Measurements from ENCODE around the gene XXYLT1.

XXYLT1 gene

GRCh38 chr3:195203606-195204005, 67.4 kb downstream of the XXYLT1 start:
- Histone ChIP-seq H3K4me2 (ENCODE audit: low read length) (no peak overlapping the region), H3K9me2 (ENCODE audit: low read depth, low read length) (no peaks in the 10 kb centered on the region), H3K79me2 (ENCODE audit: insufficient read depth, low read length) (no peaks in the 10 kb centered on the region), H3F3A (ENCODE audit: insufficient read depth, low read length) (no peaks in the 10 kb centered on the region), H3K27me3 (ENCODE audit: insufficient read depth, low read length) (no peaks in the 10 kb centered on the region), H3K4me1 (ENCODE audit: insufficient read depth, low read length, severe bottlenecking) (peaks cover 9% of the 10 kb centered on the region), H3K9ac (ENCODE audit: low read length) (no peak overlapping the region), H3K27ac (ENCODE audit: low read depth, low read length, poor library complexity, severe bottlenecking) (no peak overlapping the region), H2AFZ (ENCODE audit: low read length) (no peak overlapping the region), H4K20me1 (ENCODE audit: insufficient read depth, low read length) (no peaks in the 10 kb centered on the region), H3K36me3 (ENCODE audit: insufficient read depth, low read length) (no peaks in the 10 kb centered on the region; the same call in 1 of the 2 replicates), H3K4me3 (ENCODE audit: low read depth, low read length, poor library complexity, severe bottlenecking) (no peak overlapping the region), H3K9me3 (ENCODE audit: low read length) (no peaks in the 10 kb centered on the region)
- no peak for TF ChIP-seq EZH2 (IDR thresholded peaks at IDR 0.05; ENCODE audit: borderline replicate concordance, low read length)

DNA sequence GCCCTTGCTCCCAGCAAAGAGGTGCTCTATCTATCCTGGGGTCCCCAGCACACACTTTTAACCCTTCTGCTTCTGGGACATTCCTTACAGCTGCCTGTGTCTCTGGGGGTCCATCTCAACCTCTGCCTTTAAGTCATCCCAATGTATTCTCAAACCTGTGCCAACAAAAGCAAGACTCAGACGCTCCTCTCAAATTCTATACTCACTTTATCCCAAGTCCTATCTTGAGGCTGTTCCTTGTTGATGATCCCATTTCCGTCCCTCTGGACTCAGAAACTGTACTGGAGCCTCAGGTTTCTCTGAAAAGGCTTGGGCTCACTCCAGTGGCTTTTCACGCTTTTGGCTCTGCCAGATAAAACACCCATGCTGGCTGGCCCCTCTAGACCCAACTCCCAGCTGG, 69.7 kb downstream of the XXYLT1 start:
- no peaks in the 10 kb centered on the region for H3K9me3 ChIP-seq (ENCODE audit: low read length)
- H4K20me1 ChIP-seq (ENCODE audit: insufficient read depth, low read length), result no peaks in the 10 kb centered on the region
- H3K27me3 ChIP-seq (ENCODE audit: insufficient read depth, low read length), result peaks cover 4% of the 10 kb centered on the region; the same call in 1 of the 2 replicates
- H3K9ac ChIP-seq (ENCODE audit: low read length), result no peak overlapping the region
- no peaks in the 10 kb centered on the region for H3K9me2 ChIP-seq (ENCODE audit: low read depth, low read length)
- no peaks in the 10 kb centered on the region for H3K36me3 ChIP-seq (ENCODE audit: insufficient read depth, low read length)
- H2AFZ ChIP-seq (ENCODE audit: low read length), result no peak overlapping the region
- TF ChIP-seq CTCF (IDR thresholded peaks at IDR 0.05; ENCODE audit: low read length) (no peak), EZH2 (IDR thresholded peaks at IDR 0.05; ENCODE audit: borderline replicate concordance, low read length) (no peak)
- H3K4me3 ChIP-seq (ENCODE audit: low read depth, low read length, poor library complexity, severe bottlenecking), result no peak overlapping the region
- no peaks in the 10 kb centered on the region for H3K79me2 ChIP-seq (ENCODE audit: insufficient read depth, low read length)
- no peak overlapping the region for H3K4me2 ChIP-seq (ENCODE audit: low read length)
- H3K27ac ChIP-seq (ENCODE audit: low read depth, low read length, poor library complexity, severe bottlenecking), result no peak overlapping the region
- no peaks in the 10 kb centered on the region for H3F3A ChIP-seq (ENCODE audit: insufficient read depth, low read length)
- H3K4me1 ChIP-seq (ENCODE audit: insufficient read depth, low read length, severe bottlenecking), result no peaks in the 10 kb centered on the region

GRCh38 chr3:195200010-195200822, 70.7 kb downstream of the XXYLT1 start:
- no peaks in the 10 kb centered on the region for H3K36me3 ChIP-seq (ENCODE audit: insufficient read depth, low read length)
- no peaks in the 10 kb centered on the region for H3K4me1 ChIP-seq (ENCODE audit: insufficient read depth, low read length, severe bottlenecking)
- H3K27ac ChIP-seq (ENCODE audit: low read depth, low read length, poor library complexity, severe bottlenecking), result no peak overlapping the region
- H3F3A ChIP-seq (ENCODE audit: insufficient read depth, low read length), result no peaks in the 10 kb centered on the region
- no peak overlapping the region for H3K4me2 ChIP-seq (ENCODE audit: low read length)
- no peak overlapping the region for H3K4me3 ChIP-seq (ENCODE audit: low read depth, low read length, poor library complexity, severe bottlenecking)
- H3K9ac ChIP-seq (ENCODE audit: low read length), result no peak overlapping the region
- no peaks in the 10 kb centered on the region for H4K20me1 ChIP-seq (ENCODE audit: insufficient read depth, low read length)
- no peak overlapping the region for H2AFZ ChIP-seq (ENCODE audit: low read length)
- H3K9me2 ChIP-seq (ENCODE audit: low read depth, low read length), result no peaks in the 10 kb centered on the region
- no peaks in the 10 kb centered on the region for H3K9me3 ChIP-seq (ENCODE audit: low read length)
- TF ChIP-seq EZH2 (IDR thresholded peaks at IDR 0.05; ENCODE audit: borderline replicate concordance, low read length) (no peak), CTCF (IDR thresholded peaks at IDR 0.05; ENCODE audit: low read length) (no peak)
- H3K79me2 ChIP-seq (ENCODE audit: insufficient read depth, low read length), result no peaks in the 10 kb centered on the region
- peaks cover 4% of the 10 kb centered on the region; the same call in 1 of the 2 replicates for H3K27me3 ChIP-seq (ENCODE audit: insufficient read depth, low read length)
